PC-3 (cell line): Measurements from ENCODE around the gene DGKE.

Experiments used
- EZH2 ChIP-seq: fragments of 300-600 bp; sonication (generic); IDR thresholded peaks from one replicate; pipeline ENCODE4 v1.6.1; 2017; ENCODE audit warnings: antibody characterized with exemption, mild to moderate bottlenecking, low read length; ENCODE audit not compliant: unreplicated experiment
- EZH2phosphoT487 ChIP-seq: fragments of 300-600 bp; sonication (generic); IDR thresholded peaks from 2 replicates; pipeline ENCODE4 v1.6.1; 2018; ENCODE audit warnings: mild to moderate bottlenecking, antibody characterized with exemption, low read length, borderline replicate concordance
- TF ChIP-seq, protein P1 (sequence below): fragments of 300-600 bp; sonication (generic); conservative IDR thresholded peaks from 2 replicates; pipeline ENCODE4 v1.5.1; 2017; ENCODE audit warnings: antibody characterized with exemption, low read depth, mild to moderate bottlenecking, low read length

DNA sequence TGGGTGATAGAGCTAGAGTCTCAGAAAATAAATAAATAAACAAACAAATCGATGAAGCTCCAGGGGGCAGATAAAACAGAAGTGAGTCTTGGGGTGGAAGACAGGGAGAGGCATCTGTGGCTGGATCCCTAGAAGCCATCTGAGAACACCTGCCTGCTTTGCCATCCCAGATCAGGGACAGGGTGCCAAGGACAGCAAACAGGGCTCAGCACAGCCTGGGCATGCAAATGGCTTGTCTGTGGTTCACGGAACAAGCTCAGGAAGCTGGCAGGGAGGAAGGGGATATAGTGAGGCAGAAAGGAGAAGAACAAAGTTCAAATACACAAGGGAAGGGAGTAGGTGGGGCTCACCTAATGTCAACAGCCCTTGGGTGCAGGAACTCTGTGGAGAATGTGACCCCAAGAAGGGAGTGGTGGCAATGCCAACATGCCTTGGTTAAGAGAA, 52.4 kb downstream of the DGKE start:
- TF ChIP-seq, protein P1, sequence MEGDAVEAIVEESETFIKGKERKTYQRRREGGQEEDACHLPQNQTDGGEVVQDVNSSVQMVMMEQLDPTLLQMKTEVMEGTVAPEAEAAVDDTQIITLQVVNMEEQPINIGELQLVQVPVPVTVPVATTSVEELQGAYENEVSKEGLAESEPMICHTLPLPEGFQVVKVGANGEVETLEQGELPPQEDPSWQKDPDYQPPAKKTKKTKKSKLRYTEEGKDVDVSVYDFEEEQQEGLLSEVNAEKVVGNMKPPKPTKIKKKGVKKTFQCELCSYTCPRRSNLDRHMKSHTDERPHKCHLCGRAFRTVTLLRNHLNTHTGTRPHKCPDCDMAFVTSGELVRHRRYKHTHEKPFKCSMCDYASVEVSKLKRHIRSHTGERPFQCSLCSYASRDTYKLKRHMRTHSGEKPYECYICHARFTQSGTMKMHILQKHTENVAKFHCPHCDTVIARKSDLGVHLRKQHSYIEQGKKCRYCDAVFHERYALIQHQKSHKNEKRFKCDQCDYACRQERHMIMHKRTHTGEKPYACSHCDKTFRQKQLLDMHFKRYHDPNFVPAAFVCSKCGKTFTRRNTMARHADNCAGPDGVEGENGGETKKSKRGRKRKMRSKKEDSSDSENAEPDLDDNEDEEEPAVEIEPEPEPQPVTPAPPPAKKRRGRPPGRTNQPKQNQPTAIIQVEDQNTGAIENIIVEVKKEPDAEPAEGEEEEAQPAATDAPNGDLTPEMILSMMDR = no peak
- TF ChIP-seq EZH2phosphoT487 = no peak
- no peak for TF ChIP-seq EZH2
